Measurements from ENCODE around the gene GID8. TPM values are rescaled to one million over a fixed set of nuclear protein-coding genes. Genes with fewer than 3 reads are reported as not detected.

GID8 gene
- polyA plus RNA-seq, 2 of the 4 experiments (the other 2 are of a cell fraction): 19.2 to 24.5 TPM

GRCh38 chr20:62918831-62919230, 19.1 kb upstream of the GID8 start:
- no peaks in the 10 kb centered on the region for H3K9me3 ChIP-seq
- DNase-seq (ENCODE audit: low read depth in 1 of 2, low spot score in 1 of 2) (no peak), FAIRE-seq (no peak), ATAC-seq (no peak)
- H3K4me3 ChIP-seq: no peak overlapping the region
- POLR2A ChIA-PET: no interaction called here
- 93% methylated on average over 6 of the region's 6 CpGs for WGBS (ENCODE audit: missing lambda C conversion rate)
- no peak for TF ChIP-seq RAD21 (conservative IDR thresholded peaks at IDR 0.05 in 1 of 2, IDR thresholded peaks at IDR 0.05 in 1 of 2)
- TF ChIP-seq BHLHE40 (IDR thresholded peaks at IDR 0.05; ENCODE audit: low read depth, low read length): no peak
- TF ChIP-seq RFX5 (IDR thresholded peaks at IDR 0.05): no peak
- TF ChIP-seq PHF8 (IDR thresholded peaks at IDR 0.05; ENCODE audit: borderline replicate concordance, low read depth): no peak
- TF ChIP-seq RNF2 (IDR thresholded peaks at IDR 0.05; ENCODE audit: borderline replicate concordance, low read depth): no peak
- TF ChIP-seq HDAC2 (IDR thresholded peaks at IDR 0.05): no peak
- TF ChIP-seq SMC3 (IDR thresholded peaks at IDR 0.05): no peak
- TF ChIP-seq ESRRA (IDR thresholded peaks at IDR 0.05; ENCODE audit: borderline replicate concordance, low read length): no peak
- TF ChIP-seq MAX (IDR thresholded peaks at IDR 0.05): no peak
- TF ChIP-seq USF2 (IDR thresholded peaks at IDR 0.05): no peak
- TF ChIP-seq NR3C1 (IDR thresholded peaks at IDR 0.05): no peak
- H3K4me1 ChIP-seq: peaks cover 72% of the 10 kb centered on the region
- H3K27ac ChIP-seq: no peak overlapping the region
- no peak overlapping the region for H3K4me2 ChIP-seq
- CTCF ChIA-PET: interaction anchor here (1.1 to 22.6 kb wide), 5 partner anchors 8 to 90 kb away, joined by 4 to 368 read pairs (median 12); partner anchors contain the start of gene DIDO1

DNA sequence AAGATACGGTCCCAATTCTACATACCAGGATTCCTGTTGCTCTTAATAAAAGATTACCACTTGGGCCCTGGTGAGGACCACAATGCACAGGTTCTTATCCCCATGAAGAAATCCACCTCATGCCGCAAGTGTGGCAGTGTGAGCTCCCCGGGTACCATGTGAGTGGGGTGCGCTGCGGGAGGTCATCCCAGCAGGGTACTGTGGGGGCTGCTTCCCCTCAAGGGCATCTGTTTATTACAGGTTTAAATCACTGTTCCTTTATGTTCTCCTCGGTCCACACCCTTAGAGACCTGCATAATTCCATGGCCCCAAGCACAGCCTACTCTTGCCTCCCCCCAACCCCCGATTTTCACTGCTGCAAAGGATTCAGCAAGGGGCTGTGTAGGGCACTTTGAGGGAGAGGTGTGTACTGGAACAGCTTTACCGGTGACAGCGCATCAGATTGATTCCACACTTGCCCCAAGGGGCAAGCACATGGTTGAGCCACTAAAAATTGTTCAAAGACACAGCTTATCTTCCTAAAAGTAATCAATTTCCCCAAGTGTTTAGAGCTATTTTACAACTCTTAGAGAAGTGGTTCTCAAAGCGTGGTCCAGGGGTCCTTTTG, 17.8 kb upstream of the GID8 start:
- no peak overlapping the region for H3K4me2 ChIP-seq
- no peak for DNase-seq (ENCODE audit: low read depth in 1 of 2, low spot score in 1 of 2)
- ATAC-seq: no peak
- FAIRE-seq: no peak
- H3K4me3 ChIP-seq: no peak overlapping the region
- no peaks in the 10 kb centered on the region for H3K9me3 ChIP-seq
- ChIA-PET CTCF (interaction anchor here (0.9 to 22.6 kb wide), 6 partner anchors 15 to 53 kb away, joined by 3 to 368 read pairs (median 4); no protein-coding TSS in a partner anchor), POLR2A (interaction anchor here (0.5 kb wide), 1 partner anchor 170 kb away, joined by 8 read pairs; no protein-coding TSS in a partner anchor)
- peaks cover 79% of the 10 kb centered on the region for H3K4me1 ChIP-seq
- TF ChIP-seq RCOR1 (IDR thresholded peaks at IDR 0.05; ENCODE audit: low read depth, low read length) (no peak), BCL3 (IDR thresholded peaks at IDR 0.05) (no peak), EHMT2 (IDR thresholded peaks at IDR 0.05; ENCODE audit: low read depth) (no peak), NFE2L2 (conservative IDR thresholded peaks at IDR 0.05; ENCODE audit: low read length) (no peak), POLR2A (IDR thresholded peaks at IDR 0.05; ENCODE audit: low read length) (no peak)
- WGBS (ENCODE audit: missing lambda C conversion rate): 78% methylated on average over 10 of the region's 10 CpGs
- H3K27ac ChIP-seq: no peak overlapping the region

GRCh38 chr20:62921119-62921687, 16.7 kb upstream of the GID8 start:
- H3K4me1 ChIP-seq: peaks cover 69% of the 10 kb centered on the region
- POLR2A ChIA-PET: no interaction called here
- ATAC-seq (peak; percentile 72 to 83), DNase-seq (ENCODE audit: low read depth in 1 of 2, low spot score in 1 of 2) (peak; percentile 77 to 82), FAIRE-seq (no peak)
- H3K9me3 ChIP-seq: no peaks in the 10 kb centered on the region
- H3K4me3 ChIP-seq: no peak overlapping the region
- peak overlapping the region; percentile 23; the same call in 2 of the 3 replicates for H3K4me2 ChIP-seq
- no peak overlapping the region for H3K27ac ChIP-seq
- CTCF ChIA-PET: interaction anchor here (0.6 to 22.6 kb wide), 12 partner anchors 13 to 66 kb away, joined by 3 to 368 read pairs (median 4); no protein-coding TSS in a partner anchor
- TF ChIP-seq, protein P1, sequence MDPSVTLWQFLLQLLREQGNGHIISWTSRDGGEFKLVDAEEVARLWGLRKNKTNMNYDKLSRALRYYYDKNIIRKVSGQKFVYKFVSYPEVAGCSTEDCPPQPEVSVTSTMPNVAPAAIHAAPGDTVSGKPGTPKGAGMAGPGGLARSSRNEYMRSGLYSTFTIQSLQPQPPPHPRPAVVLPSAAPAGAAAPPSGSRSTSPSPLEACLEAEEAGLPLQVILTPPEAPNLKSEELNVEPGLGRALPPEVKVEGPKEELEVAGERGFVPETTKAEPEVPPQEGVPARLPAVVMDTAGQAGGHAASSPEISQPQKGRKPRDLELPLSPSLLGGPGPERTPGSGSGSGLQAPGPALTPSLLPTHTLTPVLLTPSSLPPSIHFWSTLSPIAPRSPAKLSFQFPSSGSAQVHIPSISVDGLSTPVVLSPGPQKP (IDR thresholded peaks at IDR 0.05; ENCODE audit: low read depth, low read length): no peak
- TF ChIP-seq FOSB (CRISPR knock-in tag; IDR thresholded peaks at IDR 0.05) (no peak), POLR2A (IDR thresholded peaks at IDR 0.05; ENCODE audit: low read length) (no peak), CBX8 (IDR thresholded peaks at IDR 0.05) (no peak), MAZ (IDR thresholded peaks at IDR 0.05; ENCODE audit: borderline replicate concordance, low read depth, low read length) (no peak), RFX5 (IDR thresholded peaks at IDR 0.05) (0 out of 2 replicates have a peak, but pooled peaks have one; percentile 57), MAFK (IDR thresholded peaks at IDR 0.05; ENCODE audit: partially characterized antibody) (peak; percentile 96), ZSCAN20 (CRISPR knock-in tag; IDR thresholded peaks at IDR 0.05) (no peak)
- WGBS (ENCODE audit: missing lambda C conversion rate): 44% methylated on average over 8 of the region's 8 CpGs

Measured in A549 (cell line).